Measurements from ENCODE around the gene CLTC.
"Not testable (repeated sequence)": the region's sequence is repeated elsewhere in the genome, so short reads cannot be mapped to it uniquely, and the experiment has no call there.

The CLTC gene

GRCh38 chr17:59619298-59620063 is at the start of gene CLTC:
TSS of gene CLTC (plus strand) at chr17:59619895. CDS start at chr17:59620132, 237 bp downstream.
- peak; percentile 84 to 93 for DNase-seq (ENCODE audit: extremely low read depth in 1 of 2, low read depth in 1 of 2)

GRCh38 chr17:59572301-59572924 is 47.3 kb upstream of the CLTC start:
- peak in 1 of 2 donors; percentile 1 for DNase-seq (ENCODE audit: extremely low read depth in 1 of 2, low read depth in 1 of 2)

- DNase-seq (ENCODE audit: extremely low read depth in 1 of 2, low read depth in 1 of 2): not testable (repeated sequence)
Observed at GRCh38 chr17:59584168-59584567, 35.5 kb upstream of the CLTC start.

GRCh38 chr17:59600169-59600568 is 19.5 kb upstream of the CLTC start:
- no peak for DNase-seq (ENCODE audit: extremely low read depth in 1 of 2, low read depth in 1 of 2)

GRCh38 chr17:59601130-59601529 is 18.6 kb upstream of the CLTC start:
- DNase-seq (ENCODE audit: extremely low read depth in 1 of 2, low read depth in 1 of 2): peak in 1 of 2 donors; percentile 11

- no peak for DNase-seq (ENCODE audit: extremely low read depth in 1 of 2, low read depth in 1 of 2)
Observed at GRCh38 chr17:59607061-59607460, 12.6 kb upstream of the CLTC start.

- peak; percentile 6 to 18 for DNase-seq (ENCODE audit: extremely low read depth in 1 of 2, low read depth in 1 of 2)
Observed at GRCh38 chr17:59607817-59608403, 11.8 kb upstream of the CLTC start.

- no peak for DNase-seq (ENCODE audit: extremely low read depth in 1 of 2, low read depth in 1 of 2)
Observed at GRCh38 chr17:59611503-59611902, 8.2 kb upstream of the CLTC start.

- DNase-seq (ENCODE audit: extremely low read depth in 1 of 2, low read depth in 1 of 2): no peak
Observed at GRCh38 chr17:59616253-59616920, 3.3 kb upstream of the CLTC start.

- DNase-seq (ENCODE audit: extremely low read depth in 1 of 2, low read depth in 1 of 2): no peak
Observed at GRCh38 chr17:59617156-59617732, 2.5 kb upstream of the CLTC start.

- no peak for DNase-seq (ENCODE audit: extremely low read depth in 1 of 2, low read depth in 1 of 2)
Observed at GRCh38 chr17:59619035-59619297, 729 bp upstream of the CLTC start.

- DNase-seq (ENCODE audit: extremely low read depth in 1 of 2, low read depth in 1 of 2): no peak
Observed at GRCh38 chr17:59620064-59620359, 317 bp downstream of the CLTC start.

- peak; percentile 21 to 44 for DNase-seq (ENCODE audit: extremely low read depth in 1 of 2, low read depth in 1 of 2)
Observed at GRCh38 chr17:59620518-59621259, 994 bp downstream of the CLTC start.

- DNase-seq (ENCODE audit: extremely low read depth in 1 of 2, low read depth in 1 of 2): no peak
Observed at GRCh38 chr17:59621771-59622170, 2.1 kb downstream of the CLTC start.

GRCh38 chr17:59623151-59623550 is 3.5 kb downstream of the CLTC start:
- no peak for DNase-seq (ENCODE audit: extremely low read depth in 1 of 2, low read depth in 1 of 2)

- no peak for DNase-seq (ENCODE audit: extremely low read depth in 1 of 2, low read depth in 1 of 2)
Observed at GRCh38 chr17:59626756-59627155, 7.1 kb downstream of the CLTC start.

- no peak for DNase-seq (ENCODE audit: extremely low read depth in 1 of 2, low read depth in 1 of 2)
Observed at GRCh38 chr17:59627274-59627673, 7.6 kb downstream of the CLTC start.

- no peak for DNase-seq (ENCODE audit: extremely low read depth in 1 of 2, low read depth in 1 of 2)
Observed at GRCh38 chr17:59627770-59628171, 8.1 kb downstream of the CLTC start.

GRCh38 chr17:59629174-59629573 is 9.5 kb downstream of the CLTC start:
- DNase-seq (ENCODE audit: extremely low read depth in 1 of 2, low read depth in 1 of 2): no peak

GRCh38 chr17:59631276-59631675 is 11.6 kb downstream of the CLTC start:
- DNase-seq (ENCODE audit: extremely low read depth in 1 of 2, low read depth in 1 of 2): no peak

- no peak for DNase-seq (ENCODE audit: extremely low read depth in 1 of 2, low read depth in 1 of 2)
Observed at GRCh38 chr17:59632398-59632797, 12.7 kb downstream of the CLTC start.

Data from stimulated activated CD8-positive, alpha-beta memory T cell treated with anti-CD3 and anti-CD28 coated beads, Interleukin-7, amount 100 ng/mL, for 48 hours (primary cell).